NAMALWA (cell line): Measurements from ENCODE around the gene ZNF223.

Experiments
- DNase-seq: peaks from one replicate; pipeline ENCODE4 v3.0.0-alpha.2; 2015; ENCODE audit warnings: low spot score

ZNF223 gene

GRCh38 chr19:44071824-44072542 is 20.1 kb downstream of the ZNF223 start, which contains the start of gene ZNF284:
TSS of gene ZNF284 (plus strand) at chr19:44072159. CDS start at chr19:44076390, 4,231 bp downstream.
- DNase-seq, result no peak

- no peak for DNase-seq
Observed at GRCh38 chr19:44072543-44073401, 20.9 kb downstream of the ZNF223 start.

- DNase-seq, result no peak
Observed at GRCh38 chr19:44076325-44076724, 24.5 kb downstream of the ZNF223 start.

- DNase-seq, result no peak
Observed at GRCh38 chr19:44092108-44092507, 40.3 kb downstream of the ZNF223 start.

GRCh38 chr19:44093931-44094765 is 42.3 kb downstream of the ZNF223 start, which contains the start of gene ZNF224:
TSS of gene ZNF224 (plus strand) at chr19:44094361. CDS start at chr19:44097874, 3,513 bp downstream.
- DNase-seq, result peak; percentile 94

GRCh38 chr19:44107751-44108150 is 55.9 kb downstream of the ZNF223 start:
- DNase-seq, result no peak

- DNase-seq, result no peak
Observed at GRCh38 chr19:44109458-44109857, 57.6 kb downstream of the ZNF223 start.

GRCh38 chr19:44111910-44112463 is 60.2 kb downstream of the ZNF223 start:
- DNase-seq, result peak; percentile 14

GRCh38 chr19:44112802-44113137 is 60.9 kb downstream of the ZNF223 start:
- DNase-seq, result no peak

GRCh38 chr19:44113138-44113783 is 61.4 kb downstream of the ZNF223 start, which contains the start of gene ZNF225:
TSS of gene ZNF225 (plus strand) at chr19:44113399. CDS start at chr19:44115828, 2,429 bp downstream.
- DNase-seq, result peak; percentile 81

GRCh38 chr19:44113784-44114390 is 62.1 kb downstream of the ZNF223 start:
- no peak for DNase-seq
